ENCODE data around the gene HOXB7. TPM values are rescaled to one million over a fixed set of nuclear protein-coding genes. Genes with fewer than 3 reads are reported as not detected.
A peak's percentile ranks its signal among the peaks of the same experiment; 100 is the strongest.

The HOXB7 gene
- total RNA-seq, 2 donors from 2014 or later, result not detected

DNA sequence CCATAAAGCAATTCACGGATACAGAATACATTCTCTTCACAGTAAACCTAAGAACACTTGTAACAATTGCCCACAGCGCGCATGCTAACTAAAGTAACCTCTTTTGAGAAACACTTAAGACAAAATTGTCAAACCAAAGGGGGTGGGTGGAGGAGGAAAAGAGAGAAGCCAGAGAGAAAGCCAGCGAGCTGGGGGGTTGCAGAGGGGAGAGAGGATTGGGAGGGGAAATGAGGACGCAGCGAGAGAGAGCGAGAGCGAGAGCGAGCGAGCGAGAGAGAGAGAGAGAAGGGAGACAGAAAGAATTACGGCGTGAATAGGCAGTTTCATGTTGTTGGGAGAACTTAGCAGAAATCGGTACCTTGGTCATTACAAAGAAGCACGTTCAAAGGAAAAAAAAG is 1.6 kb upstream of the HOXB7 start:
- H3K27ac ChIP-seq (ENCODE audit: low read depth, low read length), result no peak overlapping the region
- H3K9ac ChIP-seq (ENCODE audit: extremely low read depth, low read length, poor library complexity, severe bottlenecking), result no peak overlapping the region
- DNase-seq, result no peak
- peaks cover 99% of the 10 kb centered on the region for H3K27me3 Mint-ChIP-seq (ENCODE audit: insufficient read depth)
- peaks cover 7% of the 10 kb centered on the region for H3K4me1 Mint-ChIP-seq
- no peak overlapping the region for H3K27ac Mint-ChIP-seq
- H3K9me3 Mint-ChIP-seq, result peaks cover 2% of the 10 kb centered on the region
- WGBS, 2 experiments (ENCODE audit: insufficient coverage in 1 of 2, insufficient read length in 1 of 2), result 2 to 4% methylated on average over 12 to 15 of the region's 15 CpGs
- TF ChIP-seq CTCF (conservative IDR thresholded peaks at IDR 0.05), result no peak
- no peaks in the 10 kb centered on the region for H3K36me3 Mint-ChIP-seq (ENCODE audit: low read depth)
- peaks cover 100% of the 10 kb centered on the region for H3K27me3 ChIP-seq (ENCODE audit: control insufficient read depth, insufficient read depth, low read length, poor library complexity, severe bottlenecking)
- no peak overlapping the region for H3K4me3 ChIP-seq (ENCODE audit: low read length)
- peaks cover 4% of the 10 kb centered on the region for H3K9me3 ChIP-seq (ENCODE audit: control insufficient read depth, low read length)
- H3K36me3 ChIP-seq (ENCODE audit: control insufficient read depth, insufficient read depth, low read length), result no peaks in the 10 kb centered on the region
- no peak overlapping the region for H3K4me3 Mint-ChIP-seq
- H3K4me1 ChIP-seq (ENCODE audit: control insufficient read depth, insufficient read depth, low read length), result no peaks in the 10 kb centered on the region

- TF ChIP-seq CTCF (conservative IDR thresholded peaks at IDR 0.05), result no peak
- Histone ChIP-seq H3K9me3 (ENCODE audit: control insufficient read depth, low read length) (peaks cover 4% of the 10 kb centered on the region), H3K4me3 (ENCODE audit: low read length) (no peak overlapping the region), H3K36me3 (ENCODE audit: control insufficient read depth, insufficient read depth, low read length) (no peaks in the 10 kb centered on the region), H3K27me3 (ENCODE audit: control insufficient read depth, insufficient read depth, low read length, poor library complexity, severe bottlenecking) (peaks cover 100% of the 10 kb centered on the region), H3K9ac (ENCODE audit: extremely low read depth, low read length, poor library complexity, severe bottlenecking) (no peak overlapping the region), H3K4me1 (ENCODE audit: control insufficient read depth, insufficient read depth, low read length) (no peaks in the 10 kb centered on the region), H3K27ac (ENCODE audit: low read depth, low read length) (peak overlapping the region; percentile 16)
- H3K4me3 Mint-ChIP-seq, result peak overlapping the region; percentile 25
- peaks cover 99% of the 10 kb centered on the region for H3K27me3 Mint-ChIP-seq (ENCODE audit: insufficient read depth)
- H3K9me3 Mint-ChIP-seq, result peaks cover 2% of the 10 kb centered on the region
- H3K27ac Mint-ChIP-seq, result no peak overlapping the region
- peak; percentile 86 for DNase-seq
- WGBS, 2 experiments (ENCODE audit: insufficient coverage in 1 of 2, insufficient read length in 1 of 2), result 0 to 4% methylated on average over 5 to 36 of the region's 36 CpGs
- no peaks in the 10 kb centered on the region for H3K36me3 Mint-ChIP-seq (ENCODE audit: low read depth)
- peaks cover 7% of the 10 kb centered on the region for H3K4me1 Mint-ChIP-seq
Observed at GRCh38 chr17:48611681-48612455, 1.1 kb upstream of the HOXB7 start.

GRCh38 chr17:48611213-48611612 is 396 bp upstream of the HOXB7 start:
- Histone ChIP-seq H3K27ac (ENCODE audit: low read depth, low read length) (no peak overlapping the region), H3K4me3 (ENCODE audit: low read length) (no peak overlapping the region), H3K36me3 (ENCODE audit: control insufficient read depth, insufficient read depth, low read length) (no peaks in the 10 kb centered on the region), H3K9ac (ENCODE audit: extremely low read depth, low read length, poor library complexity, severe bottlenecking) (no peak overlapping the region), H3K27me3 (ENCODE audit: control insufficient read depth, insufficient read depth, low read length, poor library complexity, severe bottlenecking) (peaks cover 100% of the 10 kb centered on the region), H3K4me1 (ENCODE audit: control insufficient read depth, insufficient read depth, low read length) (no peaks in the 10 kb centered on the region), H3K9me3 (ENCODE audit: control insufficient read depth, low read length) (peaks cover 4% of the 10 kb centered on the region)
- WGBS, 2 experiments (ENCODE audit: insufficient coverage in 1 of 2, insufficient read length in 1 of 2), result 8 to 10% methylated on average over 2 to 22 of the region's 22 CpGs
- no peak for DNase-seq
- TF ChIP-seq CTCF (conservative IDR thresholded peaks at IDR 0.05), result no peak
- H3K4me1 Mint-ChIP-seq, result peaks cover 7% of the 10 kb centered on the region
- H3K27ac Mint-ChIP-seq, result no peak overlapping the region
- H3K4me3 Mint-ChIP-seq, result peak overlapping the region; percentile 43
- no peaks in the 10 kb centered on the region for H3K36me3 Mint-ChIP-seq (ENCODE audit: low read depth)
- peaks cover 2% of the 10 kb centered on the region for H3K9me3 Mint-ChIP-seq
- peaks cover 99% of the 10 kb centered on the region for H3K27me3 Mint-ChIP-seq (ENCODE audit: insufficient read depth)
